Tibial artery (tissue), 4 donors: ENCODE results near the gene NHLH1.
A peak's percentile ranks its signal among the peaks of the same experiment; 100 is the strongest.
"Not testable (repeated sequence)": the region's sequence is repeated elsewhere in the genome, so short reads cannot be mapped to it uniquely, and the experiment has no call there.

Experiments
- DNase-seq, 2 donors: peaks; one replicate each; pipeline ENCODE4 v3.0.0-alpha.2; 2019
- H3K27ac ChIP-seq, 2 donors: fragments of 200-600 bp; sonication (generic) in 1 of 2; 1 replicate in 1 of 2; 2 replicates in 1 of 2; pipeline ENCODE4 v1.5.1; 2018 to 2019; ENCODE audit warnings: mild to moderate bottlenecking in 1 of 2
- H3K27me3 ChIP-seq, 2 donors: fragments of 200-600 bp; sonication (generic) in 1 of 2; one replicate each; pipeline versions ENCODE4 v1.5.1 to v1.6.0; 2016 to 2019
- H3K36me3 ChIP-seq, 3 donors: fragments of 200-600 bp; sonication (generic) in 2 of 3; one replicate each; pipeline ENCODE4 v1.5.1; 2016 to 2019; ENCODE audit warnings: mild to moderate bottlenecking in 2 of 3
- H3K4me1 ChIP-seq, 4 donors: fragments of 200-600 bp; sonication (generic) in 2 of 4; 1 replicate in 3 of 4; 2 replicates in 1 of 4; pipeline ENCODE4 v1.5.1; 2016 to 2019
- H3K4me3 ChIP-seq, 2 donors: fragments of 200-600 bp; sonication (generic) in 1 of 2; 1 replicate in 1 of 2; 2 replicates in 1 of 2; pipeline ENCODE4 v1.5.1; 2018 to 2019; ENCODE audit warnings: mild to moderate bottlenecking in 2 of 2
- H3K9me3 ChIP-seq, 3 donors: fragments of 200-600 bp; sonication (generic) in 1 of 3; one replicate each; pipeline ENCODE4 v1.5.1; 2016 to 2019
- CTCF ChIP-seq, 2 experiments: fragments of 200-600 bp in 1 of 2; fragments of 450-650 bp in 1 of 2; IDR thresholded peaks; one replicate each; pipeline ENCODE4 v1.5.1; 2017 to 2019; ENCODE audit warnings: antibody characterized with exemption in 2 of 2, mild to moderate bottlenecking in 1 of 2, moderate library complexity in 1 of 2
- intact Hi-C: fragments of 100-400 bp; cut with DNase I; formaldehyde crosslinking; loops from one replicate; pipeline ENCODE4 v1.15.0; 2023; ENCODE audit warnings: low total_unique reads

NHLH1 gene

GRCh38 chr1:160373696-160374095 lies 6.8 kb downstream of the NHLH1 start:
- Histone ChIP-seq H3K27ac (no peak overlapping the region), H3K4me1 (peaks cover 0 to 8% (median 2%) of the 10 kb centered on the region in 4 donors), H3K4me3 (no peak overlapping the region), H3K36me3 (no peaks in the 10 kb centered on the region), H3K27me3 (peaks cover 0 to 33% of the 10 kb centered on the region in 2 donors), H3K9me3 (no peaks in the 10 kb centered on the region)
- DNase-seq = no peak
- no peak for TF ChIP-seq CTCF (IDR thresholded peaks at IDR 0.05)
- intact Hi-C loops = no loop called here

GRCh38 chr1:160374306-160375110 lies 7.6 kb downstream of the NHLH1 start:
- intact Hi-C loops = no loop called here
- H3K9me3 ChIP-seq = no peaks in the 10 kb centered on the region
- H3K4me3 ChIP-seq = no peak overlapping the region
- no peak for DNase-seq
- H3K36me3 ChIP-seq = no peaks in the 10 kb centered on the region
- no peak overlapping the region for H3K27ac ChIP-seq
- H3K27me3 ChIP-seq = peaks cover 0 to 33% of the 10 kb centered on the region in 2 donors
- peaks cover 0 to 8% (median 2%) of the 10 kb centered on the region in 4 donors for H3K4me1 ChIP-seq
- TF ChIP-seq CTCF (IDR thresholded peaks at IDR 0.05) = no peak

GRCh38 chr1:160375788-160376524 lies 9.1 kb downstream of the NHLH1 start:
- Histone ChIP-seq H3K4me1 (peaks cover 0 to 8% (median 2%) of the 10 kb centered on the region in 4 donors), H3K4me3 (no peak overlapping the region), H3K27ac (no peak overlapping the region), H3K36me3 (no peaks in the 10 kb centered on the region), H3K27me3 (peaks cover 0 to 27% of the 10 kb centered on the region in 2 donors), H3K9me3 (no peaks in the 10 kb centered on the region)
- DNase-seq = no peak
- intact Hi-C loops = no loop called here
- no peak for TF ChIP-seq CTCF (IDR thresholded peaks at IDR 0.05)

GRCh38 chr1:160376525-160377131 lies 9.8 kb downstream of the NHLH1 start:
- Histone ChIP-seq H3K27ac (no peak overlapping the region), H3K4me1 (peaks cover 0 to 8% (median 2%) of the 10 kb centered on the region in 4 donors), H3K4me3 (no peak overlapping the region), H3K27me3 (peaks cover 0 to 21% of the 10 kb centered on the region in 2 donors), H3K36me3 (no peaks in the 10 kb centered on the region), H3K9me3 (no peaks in the 10 kb centered on the region)
- peak; percentile 68 to 75 for TF ChIP-seq CTCF (IDR thresholded peaks at IDR 0.05)
- intact Hi-C loops = no loop called here
- no peak for DNase-seq

GRCh38 chr1:160377585-160378206 lies 10.8 kb downstream of the NHLH1 start:
- H3K4me3 ChIP-seq = no peak overlapping the region
- peaks cover 0 to 8% (median 2%) of the 10 kb centered on the region in 4 donors for H3K4me1 ChIP-seq
- no peak overlapping the region for H3K27ac ChIP-seq
- DNase-seq = no peak
- TF ChIP-seq CTCF (IDR thresholded peaks at IDR 0.05) = no peak
- no peaks in the 10 kb centered on the region for H3K9me3 ChIP-seq
- intact Hi-C loops = no loop called here
- H3K27me3 ChIP-seq = peaks cover 0 to 11% of the 10 kb centered on the region in 2 donors
- no peaks in the 10 kb centered on the region for H3K36me3 ChIP-seq

- H3K27ac ChIP-seq, DNase-seq, H3K4me1 ChIP-seq, H3K9me3 ChIP-seq, H3K27me3 ChIP-seq, H3K4me3 ChIP-seq, H3K36me3 ChIP-seq, intact Hi-C loops: not testable (repeated sequence)
Measured at GRCh38 chr1:160384812-160385211, 17.9 kb downstream of the NHLH1 start.

- H3K27me3 ChIP-seq, H3K4me1 ChIP-seq, H3K36me3 ChIP-seq, intact Hi-C loops, DNase-seq, H3K9me3 ChIP-seq, H3K27ac ChIP-seq, H3K4me3 ChIP-seq: not testable (repeated sequence)
Measured at GRCh38 chr1:160388406-160388805, 21.5 kb downstream of the NHLH1 start.
